ENCODE data around the gene PAM16. TPM values are rescaled to one million over a fixed set of nuclear protein-coding genes. Genes with fewer than 3 reads are reported as not detected.

The PAM16 gene
- polyA plus RNA-seq, 4 donors: 21.4 to 32.2 (median 22.6) TPM

DNA sequence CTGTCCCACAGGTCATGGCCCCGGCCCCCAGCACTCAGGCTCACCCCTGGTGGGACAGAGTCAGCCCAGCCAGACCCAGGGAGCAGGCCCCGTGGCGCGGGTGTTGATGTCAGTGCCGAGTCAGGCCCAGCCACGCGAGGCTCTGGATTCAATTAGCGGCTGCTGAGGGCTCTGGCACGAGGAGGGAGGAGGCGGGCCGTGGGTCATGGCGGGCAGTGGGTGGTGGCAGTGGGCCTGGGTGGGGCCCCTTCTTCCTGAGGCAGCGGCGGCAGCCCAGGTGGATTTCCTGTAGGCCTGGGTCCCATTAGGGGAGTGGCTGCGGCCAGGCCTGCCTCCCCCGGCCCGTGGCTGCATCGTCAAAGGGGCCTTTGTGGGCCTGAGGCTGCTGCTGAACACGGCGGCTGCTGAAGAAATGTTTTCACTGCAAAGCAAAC, 33.4 kb upstream of the PAM16 start:
- DNase-seq (ENCODE audit: low read depth in 4 of 4, low spot score in 3 of 4): no peak

DNA sequence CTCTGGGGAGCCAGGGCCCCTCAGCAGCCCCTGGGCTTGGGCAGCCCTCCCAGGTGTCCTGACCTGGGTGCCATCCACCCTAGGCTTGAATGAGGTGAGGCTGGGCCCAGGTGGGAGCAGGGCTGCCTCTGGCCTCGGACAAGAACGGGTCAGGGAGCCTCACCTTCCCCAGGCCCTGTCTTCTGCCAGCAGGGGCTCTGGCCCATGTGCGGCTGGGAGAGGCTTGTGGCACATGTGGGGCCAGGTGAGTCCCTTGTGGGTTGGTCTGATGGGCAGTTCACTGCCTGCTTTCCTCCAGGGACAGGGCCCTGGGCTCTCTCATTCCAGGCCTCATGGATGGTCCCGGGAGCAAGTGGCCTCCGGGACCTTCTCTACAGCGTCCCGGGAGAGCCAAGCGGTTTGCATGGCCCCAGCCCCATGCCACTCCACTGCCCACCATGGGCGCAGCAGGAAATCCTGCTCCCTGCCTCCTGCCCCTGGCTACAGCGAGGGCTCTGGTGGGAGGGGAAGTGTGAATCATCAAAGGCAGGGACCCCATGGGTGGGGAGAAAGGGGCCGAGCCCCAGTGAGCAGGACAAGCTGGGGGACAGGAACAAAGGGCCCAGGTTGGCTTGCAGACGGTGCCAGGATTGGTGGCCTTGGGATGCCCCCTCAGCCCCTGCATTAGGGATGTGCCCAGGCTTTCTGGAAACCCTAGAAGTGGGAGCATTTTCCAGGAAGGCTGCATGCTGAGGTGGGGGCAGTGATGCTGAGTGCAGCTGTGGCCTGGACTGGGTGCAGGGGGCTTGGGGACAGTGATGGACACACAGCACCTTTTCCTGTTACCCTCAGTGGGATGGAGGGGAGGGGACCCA, 32.7 kb upstream of the PAM16 start:
- DNase-seq (ENCODE audit: low read depth in 4 of 4, low spot score in 3 of 4): no peak

DNA sequence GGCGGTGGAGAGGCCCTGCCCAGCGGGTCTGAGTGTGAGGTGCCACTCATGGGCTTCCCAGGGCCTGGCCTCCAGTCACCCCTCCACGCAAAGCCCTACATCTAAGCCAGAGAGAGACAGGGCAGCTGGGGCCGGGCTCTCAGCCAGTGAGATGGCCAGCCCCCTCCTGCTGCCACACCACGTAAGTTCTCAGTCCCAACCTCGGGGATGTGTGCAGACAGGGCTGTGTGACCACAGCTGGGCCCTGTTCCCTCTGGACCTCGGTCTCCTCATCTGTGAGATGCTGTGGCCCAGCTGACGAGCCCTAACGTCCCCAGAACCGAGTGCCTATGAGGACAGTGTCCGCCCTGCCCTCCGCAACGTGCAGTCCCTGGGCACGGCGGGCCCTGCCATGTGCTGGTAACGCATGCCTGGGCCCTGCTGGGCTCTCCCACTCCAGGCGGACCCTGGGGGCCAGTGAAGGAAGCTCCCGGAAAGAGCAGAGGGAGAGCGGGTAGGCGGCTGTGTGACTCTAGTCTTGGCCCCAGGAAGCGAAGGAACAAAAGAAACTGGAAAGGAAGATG, 31.8 kb upstream of the PAM16 start:
- no peak for DNase-seq (ENCODE audit: low read depth in 4 of 4, low spot score in 3 of 4)

DNA sequence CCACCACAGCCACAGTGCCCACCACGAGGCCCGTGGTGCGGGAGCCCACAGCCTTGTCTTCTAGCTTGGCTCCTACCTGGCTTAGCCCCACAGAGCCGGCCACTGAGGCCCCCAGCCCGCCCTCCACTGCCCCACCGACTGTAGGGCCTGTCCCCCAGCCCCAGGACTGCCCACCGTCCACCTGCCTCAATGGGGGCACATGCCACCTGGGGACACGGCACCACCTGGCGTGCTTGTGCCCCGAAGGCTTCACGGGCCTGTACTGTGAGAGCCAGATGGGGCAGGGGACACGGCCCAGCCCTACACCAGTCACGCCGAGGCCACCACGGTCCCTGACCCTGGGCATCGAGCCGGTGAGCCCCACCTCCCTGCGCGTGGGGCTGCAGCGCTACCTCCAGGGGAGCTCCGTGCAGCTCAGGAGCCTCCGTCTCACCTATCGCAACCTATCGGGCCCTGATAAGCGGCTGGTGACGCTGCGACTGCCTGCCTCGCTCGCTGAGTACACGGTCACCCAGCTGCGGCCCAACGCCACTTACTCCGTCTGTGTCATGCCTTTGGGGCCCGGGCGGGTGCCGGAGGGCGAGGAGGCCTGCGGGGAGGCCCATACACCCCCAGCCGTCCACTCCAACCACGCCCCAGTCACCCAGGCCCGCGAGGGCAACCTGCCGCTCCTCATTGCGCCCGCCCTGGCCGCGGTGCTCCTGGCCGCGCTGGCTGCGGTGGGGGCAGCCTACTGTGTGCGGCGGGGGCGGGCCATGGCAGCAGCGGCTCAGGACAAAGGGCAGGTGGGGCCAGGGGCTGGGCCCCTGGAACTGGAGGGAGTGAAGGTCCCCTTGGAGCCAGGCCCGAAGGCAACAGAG, 31.0 kb upstream of the PAM16 start:
- no peak for DNase-seq (ENCODE audit: low read depth in 4 of 4, low spot score in 3 of 4)

DNA sequence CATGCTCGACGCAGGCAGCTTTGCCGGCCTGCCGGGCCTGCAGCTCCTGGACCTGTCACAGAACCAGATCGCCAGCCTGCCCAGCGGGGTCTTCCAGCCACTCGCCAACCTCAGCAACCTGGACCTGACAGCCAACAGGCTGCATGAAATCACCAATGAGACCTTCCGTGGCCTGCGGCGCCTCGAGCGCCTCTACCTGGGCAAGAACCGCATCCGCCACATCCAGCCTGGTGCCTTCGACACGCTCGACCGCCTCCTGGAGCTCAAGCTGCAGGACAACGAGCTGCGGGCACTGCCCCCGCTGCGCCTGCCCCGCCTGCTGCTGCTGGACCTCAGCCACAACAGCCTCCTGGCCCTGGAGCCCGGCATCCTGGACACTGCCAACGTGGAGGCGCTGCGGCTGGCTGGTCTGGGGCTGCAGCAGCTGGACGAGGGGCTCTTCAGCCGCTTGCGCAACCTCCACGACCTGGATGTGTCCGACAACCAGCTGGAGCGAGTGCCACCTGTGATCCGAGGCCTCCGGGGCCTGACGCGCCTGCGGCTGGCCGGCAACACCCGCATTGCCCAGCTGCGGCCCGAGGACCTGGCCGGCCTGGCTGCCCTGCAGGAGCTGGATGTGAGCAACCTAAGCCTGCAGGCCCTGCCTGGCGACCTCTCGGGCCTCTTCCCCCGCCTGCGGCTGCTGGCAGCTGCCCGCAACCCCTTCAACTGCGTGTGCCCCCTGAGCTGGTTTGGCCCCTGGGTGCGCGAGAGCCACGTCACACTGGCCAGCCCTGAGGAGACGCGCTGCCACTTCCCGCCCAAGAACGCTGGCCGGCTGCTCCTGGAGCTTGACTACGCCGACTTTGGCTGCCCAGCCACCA, 30.2 kb upstream of the PAM16 start:
- no peak for DNase-seq (ENCODE audit: low read depth in 4 of 4, low spot score in 3 of 4)

DNA sequence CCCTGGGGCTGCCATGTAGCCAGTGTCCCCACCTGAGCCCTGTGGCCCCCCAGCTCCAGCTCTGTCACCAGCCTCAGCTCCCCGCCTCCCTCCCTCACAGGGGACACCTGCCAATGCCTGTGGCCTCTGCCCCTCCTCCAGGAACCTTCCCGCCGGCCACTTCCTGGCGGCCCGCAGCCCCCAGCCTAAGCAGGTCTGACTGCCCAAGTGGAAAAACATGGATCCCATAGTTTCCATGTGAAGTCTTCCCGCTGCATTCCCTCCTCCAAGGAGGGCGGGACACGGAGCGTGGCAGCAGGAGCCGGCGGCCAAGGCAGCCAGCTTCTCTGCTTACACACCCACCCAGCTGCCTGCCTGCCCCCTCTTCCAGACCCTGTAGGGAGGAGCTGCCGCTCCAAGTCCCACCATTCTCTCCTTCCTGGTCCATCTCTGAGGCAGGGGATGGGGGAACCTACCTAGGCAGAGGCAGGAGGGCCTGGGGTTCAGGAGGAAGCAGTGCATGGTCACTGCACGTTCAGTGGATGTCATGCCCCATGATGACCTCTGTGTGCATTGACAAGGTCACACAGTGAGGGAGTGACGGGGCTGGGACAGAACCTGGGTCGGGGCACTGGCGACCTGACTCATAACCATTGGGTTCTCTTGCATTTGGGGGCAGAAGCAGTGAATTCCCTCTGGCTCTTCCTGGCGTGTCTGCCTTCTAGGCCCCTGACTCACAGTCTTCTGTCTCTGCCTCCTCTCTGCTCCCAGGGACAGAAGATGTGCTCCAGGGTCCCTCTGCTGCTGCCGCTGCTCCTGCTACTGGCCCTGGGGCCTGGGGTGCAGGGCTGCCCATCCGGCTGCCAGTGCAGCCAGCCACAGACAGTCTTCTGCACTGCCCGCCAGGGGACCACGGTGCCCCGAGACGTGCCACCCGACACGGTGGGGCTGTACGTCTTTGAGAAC, 29.3 kb upstream of the PAM16 start:
- no peak for DNase-seq (ENCODE audit: low read depth in 4 of 4, low spot score in 3 of 4)

DNA sequence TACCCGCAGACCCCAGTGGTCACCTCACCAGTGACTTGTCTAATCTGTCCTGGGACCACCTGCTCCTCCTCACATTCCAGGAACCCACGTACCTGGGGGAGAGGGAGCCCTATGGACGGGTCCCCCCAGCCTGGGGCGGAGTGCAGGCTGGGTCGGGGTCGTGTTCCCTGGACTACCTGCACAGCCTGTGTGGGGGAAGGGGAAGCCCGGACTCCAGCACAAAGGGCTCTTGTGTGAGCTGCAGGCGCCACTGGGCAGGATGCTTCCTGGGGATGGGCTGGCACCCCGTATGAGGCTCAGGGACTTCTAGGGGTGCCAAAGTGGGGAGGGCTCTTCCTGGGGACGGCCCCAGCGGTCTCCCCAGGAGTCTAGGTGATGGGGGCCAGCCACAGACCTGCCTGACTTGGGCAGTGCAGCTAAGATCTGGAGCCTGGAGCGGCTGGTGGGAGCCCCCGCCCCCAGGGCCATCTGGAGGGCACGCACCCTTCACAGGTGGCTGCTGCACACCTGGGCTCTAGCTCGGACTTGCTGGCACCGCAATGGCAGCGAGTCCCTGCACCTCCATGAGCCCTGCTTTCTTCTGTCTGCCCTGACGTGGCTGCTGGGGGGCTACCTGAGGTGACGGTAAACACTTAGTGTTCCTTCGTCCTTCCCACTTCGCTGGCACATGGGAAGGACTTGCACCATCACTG, 28.0 kb upstream of the PAM16 start:
- no peak for DNase-seq (ENCODE audit: low read depth in 4 of 4, low spot score in 3 of 4)

DNA sequence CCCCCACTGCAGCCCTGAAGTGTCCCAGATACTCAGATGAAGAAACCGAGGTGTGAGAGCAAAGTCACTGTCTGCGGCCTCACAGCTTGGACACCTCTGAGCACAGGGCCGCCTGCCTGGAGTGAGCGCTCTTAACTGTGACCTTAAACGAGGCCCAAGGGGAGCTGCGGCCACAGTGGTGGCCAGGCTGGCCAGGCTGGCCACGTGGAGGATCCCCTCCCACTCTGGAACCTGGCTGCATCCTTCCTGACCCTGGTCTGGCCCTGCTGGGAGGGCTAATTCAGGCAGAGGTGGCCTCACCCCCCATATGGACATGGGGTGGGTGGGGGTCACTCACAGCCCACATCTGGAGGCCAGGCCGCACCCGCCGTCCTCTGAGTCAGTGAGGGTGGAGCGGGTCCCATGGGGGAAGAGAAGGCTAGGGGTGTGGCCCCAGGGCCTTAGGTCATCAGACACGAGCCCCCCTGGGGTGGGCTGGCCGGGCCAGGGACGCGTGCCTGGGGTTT, 27.1 kb upstream of the PAM16 start:
- no peak for DNase-seq (ENCODE audit: low read depth in 4 of 4, low spot score in 3 of 4)

DNA sequence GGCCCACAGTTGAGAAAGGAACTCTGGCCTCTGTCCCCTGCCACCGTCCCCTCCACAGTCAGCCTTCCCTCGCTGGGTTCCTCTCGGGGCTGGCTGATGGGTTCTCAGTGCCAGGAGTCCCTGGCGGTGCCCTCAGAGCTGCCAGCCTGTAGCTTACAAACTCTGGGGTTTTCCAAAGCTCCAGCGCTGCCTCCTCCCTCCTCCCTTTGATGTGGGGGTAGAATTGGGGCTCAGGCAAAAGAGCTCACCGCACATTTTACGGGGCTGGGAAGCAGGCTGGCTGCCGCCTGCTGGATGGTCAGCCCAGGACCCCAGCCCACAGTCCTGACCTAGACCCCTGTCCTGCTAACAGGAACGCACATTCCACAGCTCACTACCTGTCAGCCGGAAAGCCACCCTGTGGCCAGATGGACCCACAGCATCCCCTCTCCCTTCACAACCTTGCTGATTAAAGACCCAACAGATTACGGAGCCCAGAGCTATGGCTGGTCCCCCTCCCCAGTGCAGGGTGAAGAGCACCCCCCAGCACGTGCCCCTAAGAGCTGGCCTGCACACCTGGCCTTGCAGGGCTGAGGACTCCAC, 26.5 kb upstream of the PAM16 start:
- DNase-seq (ENCODE audit: low read depth in 4 of 4, low spot score in 3 of 4): no peak

DNA sequence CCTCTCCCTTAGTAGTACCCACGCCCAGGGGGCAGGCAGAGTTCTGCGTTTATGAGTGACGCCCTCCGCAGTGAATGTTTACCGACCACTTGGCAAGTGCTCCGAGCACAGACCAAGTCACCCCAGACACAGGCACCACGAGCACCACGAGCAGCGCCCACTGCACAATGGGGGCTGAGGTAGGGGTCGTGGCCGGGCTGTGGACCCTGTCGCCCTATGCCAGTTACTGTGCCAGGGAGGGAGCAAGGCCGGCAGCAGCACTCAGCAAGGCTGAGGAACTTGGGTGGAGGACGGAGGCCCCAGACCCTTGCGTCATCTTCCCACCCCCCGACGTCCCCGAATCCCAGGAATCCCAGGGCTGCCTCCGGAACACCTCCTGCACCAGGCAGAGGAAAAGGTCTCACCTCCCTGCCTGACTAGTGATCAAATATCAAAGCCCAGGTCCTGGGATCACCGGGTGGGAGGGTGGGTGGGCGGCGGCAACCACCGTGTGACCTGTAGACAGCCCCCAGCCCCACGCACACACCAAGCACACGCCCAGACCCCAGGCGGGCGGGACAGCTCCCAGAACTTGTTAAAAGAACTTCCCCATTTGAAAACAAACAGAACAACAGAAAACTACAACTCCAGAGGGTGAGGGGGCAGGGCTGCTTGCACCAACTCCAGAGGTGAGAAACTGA, 25.9 kb upstream of the PAM16 start:
- DNase-seq (ENCODE audit: low read depth in 4 of 4, low spot score in 3 of 4): no peak

DNA sequence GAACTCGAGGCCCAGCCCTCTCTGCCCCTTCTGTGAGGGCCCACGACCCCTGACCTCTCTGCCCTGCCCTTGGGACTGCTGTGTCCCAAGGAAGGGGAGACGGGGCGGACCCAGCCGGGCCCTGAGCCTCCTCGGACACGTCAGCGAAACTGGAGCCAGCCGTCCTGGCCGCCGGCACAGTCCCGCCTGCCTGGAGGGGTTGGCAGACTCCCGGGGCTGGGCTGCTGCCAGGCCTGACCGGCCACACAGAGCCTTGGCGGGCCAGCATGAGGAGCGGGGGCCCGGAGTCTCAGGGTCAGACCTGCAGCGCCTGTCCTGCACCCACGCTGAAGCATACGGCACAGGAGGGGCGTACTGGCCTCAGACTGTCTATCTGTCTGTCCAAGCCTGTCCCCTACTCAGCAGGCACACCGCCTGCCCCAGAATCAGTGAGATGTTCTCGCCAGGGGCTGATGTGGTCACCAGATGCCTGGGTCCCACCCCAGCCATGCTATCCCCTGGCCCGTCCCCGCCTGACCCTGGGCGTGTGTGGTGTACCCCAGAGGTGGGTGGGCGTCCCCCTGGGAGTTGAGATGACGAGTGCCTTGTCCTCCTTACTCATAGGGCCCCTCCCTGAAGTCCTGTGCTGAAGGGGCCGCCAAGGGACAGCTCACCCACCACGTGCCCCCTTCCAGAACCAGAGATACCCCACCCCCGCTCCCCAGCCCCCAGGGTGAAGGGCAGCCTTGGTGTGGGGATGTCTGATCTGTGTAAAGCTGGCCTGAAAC, 25.2 kb upstream of the PAM16 start:
- DNase-seq (ENCODE audit: low read depth in 4 of 4, low spot score in 3 of 4): no peak

DNA sequence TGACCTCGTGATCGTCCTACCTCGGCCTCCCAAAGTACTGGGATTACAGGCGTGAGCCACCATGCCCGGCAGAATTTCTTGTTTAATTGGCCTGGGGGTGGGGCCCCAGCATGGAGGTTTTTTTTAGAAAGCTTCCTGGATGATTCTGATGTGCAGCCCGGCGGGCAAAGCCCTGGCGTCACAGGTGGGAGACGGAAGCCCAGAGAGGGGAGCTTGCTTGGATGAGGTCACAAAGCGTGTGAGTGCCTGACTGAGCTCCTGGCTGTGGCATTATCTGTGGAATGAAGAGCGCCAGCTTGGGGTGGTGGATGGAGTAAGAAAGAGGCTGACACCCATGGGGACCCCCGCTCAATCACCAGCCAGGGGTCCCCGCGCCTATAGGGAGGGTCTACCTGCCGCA, 24.6 kb upstream of the PAM16 start:
- no peak for DNase-seq (ENCODE audit: low read depth in 4 of 4, low spot score in 3 of 4)

DNA sequence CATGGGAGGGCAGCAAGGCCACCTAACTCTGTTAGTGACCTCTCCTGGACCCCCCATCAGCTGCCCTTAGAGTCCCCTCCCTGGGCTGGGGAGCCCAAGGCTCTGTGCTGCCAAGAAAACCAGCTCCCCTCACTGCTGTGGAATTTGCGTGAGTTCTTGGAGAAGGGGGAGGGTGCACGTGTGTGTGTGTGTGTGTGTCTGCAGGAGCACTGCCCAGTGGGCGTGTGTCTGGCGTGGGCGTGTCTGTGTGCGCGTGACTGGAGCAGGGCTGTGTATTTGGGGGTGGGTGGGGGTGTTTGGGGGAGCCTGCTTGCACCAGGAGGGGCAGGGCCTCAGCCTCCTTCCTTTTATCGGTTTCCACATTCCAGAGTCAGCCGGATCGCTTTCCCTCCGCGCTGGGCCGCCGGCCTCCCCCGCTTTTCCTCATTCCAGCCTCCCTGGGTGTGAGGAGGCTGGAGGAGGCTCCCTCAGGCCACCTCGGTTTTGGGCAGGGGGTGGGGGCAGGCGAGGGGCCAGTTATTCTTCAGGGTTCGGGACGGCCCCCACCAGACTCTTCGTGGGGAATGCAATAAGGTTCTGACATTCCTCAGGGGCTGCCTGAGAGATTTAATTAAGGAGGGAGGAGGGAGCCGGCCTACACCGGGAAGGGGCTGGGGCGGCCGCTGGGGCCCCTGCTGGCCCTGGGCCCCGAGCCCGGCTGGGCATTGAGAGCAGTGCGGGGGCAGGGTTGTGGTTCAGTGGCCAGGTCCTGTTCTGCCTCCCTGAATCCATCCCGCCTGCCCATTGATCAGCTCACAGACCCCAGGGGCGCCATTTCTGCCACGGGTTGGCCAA, 23.0 kb upstream of the PAM16 start:
- peak in 3 of 4 donors; percentile 60 to 78 (median 72) for DNase-seq (ENCODE audit: low read depth in 4 of 4, low spot score in 3 of 4)

DNA sequence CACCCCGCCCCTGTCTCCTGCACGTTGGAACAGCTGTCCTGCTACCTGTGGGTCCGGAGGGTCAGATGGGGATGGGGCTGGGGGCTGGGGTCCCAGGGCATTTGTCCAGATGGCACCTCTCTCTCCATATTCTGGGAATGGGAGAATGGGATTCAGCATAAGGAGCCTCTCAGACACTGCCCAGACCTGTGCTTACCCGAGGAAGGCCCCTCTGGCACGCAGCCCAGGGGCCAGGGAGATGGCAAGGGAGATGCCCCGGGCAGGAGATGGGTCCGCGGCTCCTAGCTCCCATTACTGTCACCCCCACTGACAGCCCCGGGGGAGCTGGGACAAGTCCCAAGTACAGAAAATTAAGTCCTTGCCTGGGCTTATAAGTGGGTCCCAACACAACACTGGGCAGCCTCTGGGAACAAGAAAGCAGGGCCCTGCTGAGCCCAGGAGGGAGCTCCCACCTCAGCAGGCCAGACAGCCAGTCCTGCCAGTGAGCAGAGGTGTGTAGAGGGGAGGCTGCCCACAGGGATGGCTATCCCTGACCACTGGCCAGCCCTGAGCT, 22.3 kb upstream of the PAM16 start:
- no peak for DNase-seq (ENCODE audit: low read depth in 4 of 4, low spot score in 3 of 4)

DNA sequence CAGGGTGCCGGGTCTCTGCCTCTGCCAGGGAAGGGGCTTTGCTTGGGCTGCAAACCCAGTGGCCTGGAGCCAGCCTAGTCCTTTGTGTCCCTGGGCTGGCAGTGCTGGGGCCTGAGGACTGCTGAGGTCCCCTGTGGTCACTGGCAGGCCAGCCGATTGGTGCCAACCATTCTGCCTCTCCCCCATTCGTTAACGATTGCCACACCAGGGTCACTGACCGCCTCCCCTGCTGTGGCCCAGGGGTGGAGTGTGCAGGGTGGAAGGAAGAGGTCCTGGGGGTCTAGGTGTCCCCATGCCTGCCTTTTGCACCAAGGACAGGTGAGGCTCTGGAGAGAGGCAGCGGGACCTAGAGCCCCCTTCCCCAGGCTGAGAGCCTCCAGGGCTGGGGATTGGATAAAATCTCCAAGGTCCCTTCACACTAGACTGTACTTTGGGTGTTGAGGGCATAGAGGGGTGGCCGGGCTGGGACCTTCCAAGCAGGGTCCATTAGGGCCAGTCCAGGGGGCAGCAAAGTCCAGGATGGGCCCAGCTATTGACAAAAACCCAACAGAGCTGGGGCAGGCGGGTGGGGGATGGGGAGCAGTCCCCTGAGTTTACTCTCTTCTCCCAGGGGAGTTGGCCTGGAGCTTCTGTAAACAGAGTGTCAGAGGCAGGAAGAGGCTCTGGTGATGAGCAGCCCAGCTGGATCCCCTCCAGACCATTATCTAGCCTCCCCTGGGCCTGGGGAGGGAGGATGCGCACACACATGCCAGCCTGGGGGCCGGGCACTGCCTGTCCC, 21.6 kb upstream of the PAM16 start:
- no peak for DNase-seq (ENCODE audit: low read depth in 4 of 4, low spot score in 3 of 4)
